OCI-LY3 (cell line): ENCODE data around the gene INSL3.

Experiments
- CTCF ChIP-seq: fragments of 200-600, 300-600 bp; sonication (generic); IDR thresholded peaks from 2 replicates; pipeline ENCODE4 v1.5.1; 2014; ENCODE audit warnings: antibody characterized with exemption, low read length, low read depth
- EZH2phosphoT487 ChIP-seq: fragments of 200-600 bp; shearing (Covaris generic); IDR thresholded peaks from 2 replicates; pipeline ENCODE4 v1.6.1; 2018; ENCODE audit warnings: antibody characterized with exemption, mixed run types, low read depth

DNA sequence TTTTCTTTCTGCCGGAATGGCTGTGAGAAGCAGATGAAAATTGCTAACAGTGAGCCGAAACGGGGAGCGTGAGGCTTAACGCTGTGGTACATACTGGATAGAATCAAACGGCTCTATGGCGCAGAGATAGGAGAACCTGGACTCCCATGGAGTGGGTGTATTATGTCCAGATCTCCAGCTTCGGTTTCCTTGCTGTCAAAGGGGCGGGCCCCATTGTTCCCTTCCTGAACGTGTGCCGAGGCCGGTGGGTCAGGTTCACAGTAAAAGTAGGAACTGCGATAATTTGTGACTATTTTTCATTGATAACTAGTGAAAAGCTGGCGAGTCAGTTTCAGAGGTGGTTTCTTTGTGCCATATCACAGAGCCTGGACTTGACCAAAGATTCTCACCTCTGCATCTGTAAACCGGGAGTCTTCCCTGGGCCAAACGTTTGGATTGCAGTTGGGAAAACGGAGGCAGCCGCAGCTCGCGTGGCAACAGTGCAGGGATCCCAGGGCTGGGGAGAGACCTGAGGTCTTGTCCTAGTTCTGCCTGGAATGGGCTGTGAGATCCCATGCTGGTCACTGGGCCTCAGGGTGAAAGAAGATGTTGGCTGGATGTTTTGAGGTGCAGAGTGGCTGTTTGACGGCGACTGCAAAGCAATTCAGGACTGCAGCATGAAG is 39.1 kb upstream of the INSL3 start:
- TF ChIP-seq CTCF (no peak), EZH2phosphoT487 (no peak)
